Panc1 (cell line): ENCODE results near the gene LRRC26. TPM values are rescaled to one million over a fixed set of nuclear protein-coding genes. Genes with fewer than 3 reads are reported as not detected.

Experiments
- ATAC-seq: fragments of 200-7000 bp; cut with Tn5 transposase; 2 replicates; pipeline ENCODE4 v1.9.1; 2020; ENCODE audit warnings: mild to moderate bottlenecking, moderate library complexity
- BruUV-seq: library from RNA; stranded (reverse); fragments of 400-500 nt; replicated peaks from 2 replicates; lab custom pipeline; 2021; lab: Mats Ljungman, UMichigan
- CTCF ChIA-PET: fragments of 300-600 bp; sonication (Branson Sonifier 250); formaldehyde crosslinking; loops from one replicate; lab custom pipeline; 2022; ENCODE audit warnings: antibody characterized with exemption; lab: Charles Lee
- POLR2A ChIA-PET: fragments of 300-600 bp; sonication (Branson Sonifier 250); formaldehyde crosslinking; loops from one replicate; lab custom pipeline; 2022; ENCODE audit warnings: antibody characterized with exemption; lab: Charles Lee
- DNase-seq: peaks from one replicate; pipeline ENCODE4 v3.0.0-alpha.2; 2010; ENCODE audit warnings: low read depth, low spot score
- H3K27ac ChIP-seq: 2 replicates; pipeline ENCODE4 v1.5.1; 2011; ENCODE audit warnings: mild to moderate bottlenecking, low read length, inconsistent platforms
- H3K27me3 ChIP-seq: fragments of 200-500 bp; sonication (Bioruptor generic); 2 replicates; pipeline ENCODE4 v1.6.0; 2014; ENCODE audit warnings: low read length, inconsistent platforms; ENCODE audit not compliant: control insufficient read depth, insufficient read depth
- H3K36me3 ChIP-seq: fragments of 200-500 bp; sonication (Bioruptor generic); 2 replicates; pipeline ENCODE4 v1.5.1; 2014; ENCODE audit warnings: inconsistent platforms, mild to moderate bottlenecking, low read length, moderate library complexity; ENCODE audit not compliant: control insufficient read depth, insufficient read depth
- H3K4me1 ChIP-seq: 2 replicates; pipeline ENCODE4 v1.5.1; 2011; ENCODE audit warnings: inconsistent platforms, mild to moderate bottlenecking, low read length, moderate library complexity; ENCODE audit not compliant: control insufficient read depth, insufficient read depth
- H3K4me3 ChIP-seq, 2 experiments: 2 replicates each; pipeline ENCODE4 v1.5.1; 2011 to 2012; ENCODE audit warnings: low read depth in 2 of 2, low read length in 2 of 2, mild to moderate bottlenecking in 2 of 2, inconsistent platforms in 1 of 2, moderate library complexity in 1 of 2
- H3K9me3 ChIP-seq: fragments of 200-500 bp; sonication (Bioruptor generic); 2 replicates; pipeline ENCODE4 v1.5.1; 2014; ENCODE audit warnings: low read depth, mild to moderate bottlenecking, inconsistent platforms, low read length, moderate library complexity; ENCODE audit not compliant: control insufficient read depth, insufficient read depth
- POLR2AphosphoS5 ChIP-seq: IDR thresholded peaks from 2 replicates; pipeline ENCODE4 v1.6.1; 2012; ENCODE audit warnings: mild to moderate bottlenecking, low read depth, low read length, moderate library complexity
- SIN3A ChIP-seq: IDR thresholded peaks from 2 replicates; pipeline ENCODE4 v1.6.1; 2012; ENCODE audit warnings: low read depth, mild to moderate bottlenecking, low read length, moderate library complexity, borderline replicate concordance; ENCODE audit not compliant: insufficient read depth
- TCF7L2 ChIP-seq: IDR thresholded peaks from 2 replicates; pipeline ENCODE4 v1.6.1; 2011; ENCODE audit warnings: mild to moderate bottlenecking, low read depth, low read length, inconsistent platforms
- in situ Hi-C: cut with HindIII; loops from 2 replicates; pipeline ENCODE4 v1.10.0; 2016; ENCODE audit warnings: low sequenced_read_pairs, low pct_unique_long_range_greater_than_20kb
- intact Hi-C: fragments of 100-400 bp; cut with micrococcal nuclease; formaldehyde crosslinking; loops from one replicate; pipeline ENCODE4 v1.10.0; 2022; ENCODE audit not compliant: unreplicated experiment
- total RNA-seq: library from RNA; stranded (reverse); gene quantifications from one replicate; pipeline ENCODE4 v1.2.1, GENCODE V29; 2021; ENCODE audit not compliant: unreplicated experiment
- TF ChIP-seq, protein P1 (sequence below), 2 experiments: IDR thresholded peaks; 2 replicates each; pipeline ENCODE4 v1.6.1; 2011 to 2012; ENCODE audit warnings: low read depth in 2 of 2, control low read depth in 1 of 2, low read length in 1 of 2, mild to moderate bottlenecking in 1 of 2, moderate library complexity in 1 of 2; ENCODE audit not compliant: insufficient read depth in 1 of 2
- TF ChIP-seq, protein P2 (sequence below): fragments of 450-650 bp; IDR thresholded peaks from 2 replicates; pipeline ENCODE4 v1.5.1; 2017; ENCODE audit warnings: mild to moderate bottlenecking

LRRC26 gene
- total RNA-seq, 1 experiment from 2014 or later, result 0.69 TPM

DNA sequence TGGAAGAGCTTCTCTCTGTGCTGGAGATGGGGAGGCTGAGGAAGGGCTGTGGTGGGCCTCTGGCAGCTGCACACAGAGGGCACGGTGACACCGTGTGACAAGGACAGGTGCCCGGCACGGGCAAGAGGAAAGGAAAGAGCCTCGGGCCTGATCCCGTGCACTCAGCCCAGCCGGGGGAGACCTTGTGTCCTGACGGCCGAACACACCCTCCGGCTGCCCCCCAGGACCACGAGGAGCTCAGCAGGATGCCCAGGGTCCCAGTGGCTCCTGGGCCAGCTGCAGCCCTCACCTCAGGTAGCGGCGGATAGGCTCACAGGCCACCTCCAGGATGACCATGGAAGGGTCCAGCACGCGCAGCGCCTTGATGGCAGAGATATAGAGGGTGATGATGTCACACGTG lies 13.0 kb upstream of the LRRC26 start:
- H3K4me1 ChIP-seq, result peaks cover 11% of the 10 kb centered on the region
- DNase-seq, result no peak
- BruUV-seq, result no TSS peak
- no peak for TF ChIP-seq TCF7L2
- TF ChIP-seq, protein P1, sequence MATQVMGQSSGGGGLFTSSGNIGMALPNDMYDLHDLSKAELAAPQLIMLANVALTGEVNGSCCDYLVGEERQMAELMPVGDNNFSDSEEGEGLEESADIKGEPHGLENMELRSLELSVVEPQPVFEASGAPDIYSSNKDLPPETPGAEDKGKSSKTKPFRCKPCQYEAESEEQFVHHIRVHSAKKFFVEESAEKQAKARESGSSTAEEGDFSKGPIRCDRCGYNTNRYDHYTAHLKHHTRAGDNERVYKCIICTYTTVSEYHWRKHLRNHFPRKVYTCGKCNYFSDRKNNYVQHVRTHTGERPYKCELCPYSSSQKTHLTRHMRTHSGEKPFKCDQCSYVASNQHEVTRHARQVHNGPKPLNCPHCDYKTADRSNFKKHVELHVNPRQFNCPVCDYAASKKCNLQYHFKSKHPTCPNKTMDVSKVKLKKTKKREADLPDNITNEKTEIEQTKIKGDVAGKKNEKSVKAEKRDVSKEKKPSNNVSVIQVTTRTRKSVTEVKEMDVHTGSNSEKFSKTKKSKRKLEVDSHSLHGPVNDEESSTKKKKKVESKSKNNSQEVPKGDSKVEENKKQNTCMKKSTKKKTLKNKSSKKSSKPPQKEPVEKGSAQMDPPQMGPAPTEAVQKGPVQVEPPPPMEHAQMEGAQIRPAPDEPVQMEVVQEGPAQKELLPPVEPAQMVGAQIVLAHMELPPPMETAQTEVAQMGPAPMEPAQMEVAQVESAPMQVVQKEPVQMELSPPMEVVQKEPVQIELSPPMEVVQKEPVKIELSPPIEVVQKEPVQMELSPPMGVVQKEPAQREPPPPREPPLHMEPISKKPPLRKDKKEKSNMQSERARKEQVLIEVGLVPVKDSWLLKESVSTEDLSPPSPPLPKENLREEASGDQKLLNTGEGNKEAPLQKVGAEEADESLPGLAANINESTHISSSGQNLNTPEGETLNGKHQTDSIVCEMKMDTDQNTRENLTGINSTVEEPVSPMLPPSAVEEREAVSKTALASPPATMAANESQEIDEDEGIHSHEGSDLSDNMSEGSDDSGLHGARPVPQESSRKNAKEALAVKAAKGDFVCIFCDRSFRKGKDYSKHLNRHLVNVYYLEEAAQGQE (IDR thresholded peaks at IDR 0.05; ENCODE audit: insufficient read depth in 1 of 2, low read depth in 2 of 2, low read length in 1 of 2), result no peak
- TF ChIP-seq POLR2AphosphoS5, result no peak
- TF ChIP-seq, protein P2, sequence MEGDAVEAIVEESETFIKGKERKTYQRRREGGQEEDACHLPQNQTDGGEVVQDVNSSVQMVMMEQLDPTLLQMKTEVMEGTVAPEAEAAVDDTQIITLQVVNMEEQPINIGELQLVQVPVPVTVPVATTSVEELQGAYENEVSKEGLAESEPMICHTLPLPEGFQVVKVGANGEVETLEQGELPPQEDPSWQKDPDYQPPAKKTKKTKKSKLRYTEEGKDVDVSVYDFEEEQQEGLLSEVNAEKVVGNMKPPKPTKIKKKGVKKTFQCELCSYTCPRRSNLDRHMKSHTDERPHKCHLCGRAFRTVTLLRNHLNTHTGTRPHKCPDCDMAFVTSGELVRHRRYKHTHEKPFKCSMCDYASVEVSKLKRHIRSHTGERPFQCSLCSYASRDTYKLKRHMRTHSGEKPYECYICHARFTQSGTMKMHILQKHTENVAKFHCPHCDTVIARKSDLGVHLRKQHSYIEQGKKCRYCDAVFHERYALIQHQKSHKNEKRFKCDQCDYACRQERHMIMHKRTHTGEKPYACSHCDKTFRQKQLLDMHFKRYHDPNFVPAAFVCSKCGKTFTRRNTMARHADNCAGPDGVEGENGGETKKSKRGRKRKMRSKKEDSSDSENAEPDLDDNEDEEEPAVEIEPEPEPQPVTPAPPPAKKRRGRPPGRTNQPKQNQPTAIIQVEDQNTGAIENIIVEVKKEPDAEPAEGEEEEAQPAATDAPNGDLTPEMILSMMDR, result no peak
- no peak for TF ChIP-seq SIN3A
- no peak for ATAC-seq
- H3K27me3 ChIP-seq, result no peaks in the 10 kb centered on the region
- no peaks in the 10 kb centered on the region for H3K9me3 ChIP-seq
- H3K27ac ChIP-seq, result no peak overlapping the region
- no peaks in the 10 kb centered on the region; the same call in 1 of the 2 replicates for H3K36me3 ChIP-seq
- intact Hi-C loops, result no loop called here
- ChIA-PET CTCF (no interaction called here), POLR2A (no interaction called here)
- H3K4me3 ChIP-seq, result no peak overlapping the region
- in situ Hi-C loops, result no loop called here

DNA sequence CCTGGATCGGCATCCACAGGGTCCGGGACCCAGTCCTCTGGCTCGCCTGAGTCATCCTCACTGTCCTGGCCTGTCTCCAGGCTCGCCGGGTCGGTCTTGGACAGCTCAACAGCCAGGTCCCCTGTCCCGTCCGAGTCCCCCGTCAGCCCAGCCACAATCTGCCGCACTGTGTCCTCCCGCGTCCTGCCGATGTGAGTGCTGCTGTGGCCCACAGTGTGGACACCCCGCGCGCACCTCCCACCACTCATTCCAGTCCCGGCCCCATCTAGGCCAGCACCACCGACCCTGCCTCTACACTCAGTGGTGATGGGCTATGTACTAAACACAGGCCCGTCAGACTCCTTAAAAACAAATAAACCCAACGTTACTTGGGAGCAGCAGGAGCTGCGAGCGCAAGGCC lies 11.8 kb upstream of the LRRC26 start:
- intact Hi-C loops, result no loop called here
- Histone ChIP-seq H3K4me3 (no peak overlapping the region), H3K27me3 (no peaks in the 10 kb centered on the region), H3K9me3 (no peaks in the 10 kb centered on the region), H3K4me1 (peaks cover 3% of the 10 kb centered on the region), H3K36me3 (no peaks in the 10 kb centered on the region), H3K27ac (no peak overlapping the region)
- in situ Hi-C loops, result no loop called here
- no peak for DNase-seq
- ChIA-PET POLR2A (no interaction called here), CTCF (interaction anchor here (0.8 kb wide), 1 partner anchor 14 kb away, joined by 4 read pairs; no protein-coding TSS in a partner anchor)
- ATAC-seq, result no peak
- TF ChIP-seq TCF7L2, result no peak
- TF ChIP-seq, protein P2, result no peak
- no TSS peak for BruUV-seq
